HG02970 (cell line): ENCODE measurements around the gene EYA2.
"Not testable (repeated sequence)": the region's sequence is repeated elsewhere in the genome, so short reads cannot be mapped to it uniquely, and the experiment has no call there.

Experiments used
- ATAC-seq: cut with Tn5 transposase; IDR thresholded peaks from one replicate; pipeline ENCODE4 v1.9.1; 2021; ENCODE audit warnings: mild to moderate bottlenecking, moderate library complexity, moderate number of reproducible peaks; ENCODE audit not compliant: unreplicated experiment, low FRiP score

Gene EYA2

DNA sequence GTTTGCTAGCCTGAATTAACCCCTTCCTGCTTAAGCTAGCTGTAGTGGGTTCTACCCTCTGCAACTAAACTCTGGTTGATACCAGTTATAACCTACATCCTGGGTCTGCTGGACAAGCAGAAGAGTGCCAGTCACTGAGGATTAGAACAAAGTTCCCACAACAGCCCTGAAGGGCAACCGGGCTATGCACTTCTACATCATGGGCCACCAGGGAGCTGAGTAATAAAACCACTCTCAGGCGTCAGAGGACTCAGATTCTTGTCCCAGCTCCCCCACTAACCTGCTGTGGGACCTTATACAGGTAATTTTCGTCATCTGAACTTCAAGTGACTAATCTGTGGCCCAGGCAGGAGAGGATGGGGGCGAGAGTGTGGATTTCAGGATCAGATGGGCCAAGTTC, 56.8 kb downstream of the EYA2 start:
- ATAC-seq, result no peak

DNA sequence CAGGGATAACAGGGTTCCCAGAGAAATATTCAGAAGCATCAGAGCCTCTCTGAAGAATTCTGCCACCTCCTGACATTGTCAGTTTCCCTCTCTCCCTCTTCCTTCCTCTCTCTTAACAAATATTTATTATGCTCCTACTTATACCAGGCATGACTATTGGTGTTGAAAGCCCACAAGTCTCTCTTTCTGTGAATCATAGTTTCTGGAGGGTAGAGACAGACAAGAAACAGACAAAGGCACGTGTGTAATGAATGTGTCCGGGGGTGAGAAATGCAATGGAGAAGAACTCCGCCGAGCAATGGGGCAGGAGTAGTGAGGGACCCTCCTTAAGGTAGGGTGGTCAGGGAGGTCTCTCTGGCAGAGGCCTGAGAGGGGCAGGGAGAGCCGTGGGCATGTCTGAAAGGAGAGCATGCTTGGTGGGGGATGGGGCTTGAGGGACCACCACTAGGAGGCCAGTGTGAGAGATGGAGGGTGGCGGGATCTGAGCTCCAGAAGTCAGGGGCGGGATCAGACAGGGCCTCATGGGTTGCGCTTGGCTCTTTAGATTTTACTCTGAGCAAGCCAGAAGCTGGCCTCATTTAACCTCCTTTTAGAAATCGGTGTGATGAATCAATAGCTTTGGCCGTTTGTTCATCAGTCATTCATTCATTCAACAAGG, 57.3 kb downstream of the EYA2 start:
- ATAC-seq, result no peak

DNA sequence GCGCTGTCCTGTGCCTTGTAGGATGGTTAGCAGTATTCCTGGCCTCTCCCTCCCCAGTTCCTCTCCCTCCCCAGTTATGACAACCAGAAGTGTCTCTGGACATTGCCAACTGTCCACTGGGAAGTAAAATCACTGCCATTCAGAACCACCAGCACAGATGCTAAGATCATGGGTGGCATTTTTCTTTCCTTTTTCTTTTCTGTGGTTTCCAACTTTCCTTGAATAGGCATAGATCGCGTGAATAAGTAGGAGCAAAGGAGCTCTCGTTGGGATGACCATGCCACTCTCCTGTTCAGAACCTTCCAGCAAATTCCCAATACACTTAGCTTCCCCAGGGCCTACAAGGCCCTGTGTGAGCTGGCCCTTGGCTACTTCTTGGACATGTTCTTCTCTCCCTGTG, 59.0 kb downstream of the EYA2 start:
- no peak for ATAC-seq

DNA sequence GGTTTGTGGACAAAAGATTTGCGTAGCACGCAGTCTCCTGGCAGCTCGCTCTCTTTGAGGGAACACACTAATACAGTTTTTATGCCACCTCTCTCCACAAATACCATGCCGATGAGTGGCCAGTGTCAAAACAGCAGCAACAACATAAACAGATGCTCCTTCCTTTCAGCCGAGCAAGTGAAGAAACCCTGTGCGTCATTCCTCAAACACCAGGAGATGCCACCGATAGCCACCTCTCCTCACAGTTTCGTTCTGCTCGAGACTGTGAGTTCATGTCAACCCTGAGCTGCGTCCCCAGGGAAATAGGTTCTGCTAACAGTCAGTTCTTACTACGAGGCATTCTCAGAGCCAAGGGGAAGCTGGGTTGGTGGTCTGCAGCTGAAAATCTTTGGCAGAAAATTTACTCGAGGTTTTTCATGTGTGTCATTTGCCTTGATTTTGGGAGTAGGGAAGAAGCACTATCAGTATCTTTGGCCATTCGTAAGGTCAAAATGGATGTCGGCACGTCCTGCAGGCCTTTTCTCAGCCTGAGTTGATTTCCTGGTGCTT, 59.9 kb downstream of the EYA2 start:
- ATAC-seq, result no peak

DNA sequence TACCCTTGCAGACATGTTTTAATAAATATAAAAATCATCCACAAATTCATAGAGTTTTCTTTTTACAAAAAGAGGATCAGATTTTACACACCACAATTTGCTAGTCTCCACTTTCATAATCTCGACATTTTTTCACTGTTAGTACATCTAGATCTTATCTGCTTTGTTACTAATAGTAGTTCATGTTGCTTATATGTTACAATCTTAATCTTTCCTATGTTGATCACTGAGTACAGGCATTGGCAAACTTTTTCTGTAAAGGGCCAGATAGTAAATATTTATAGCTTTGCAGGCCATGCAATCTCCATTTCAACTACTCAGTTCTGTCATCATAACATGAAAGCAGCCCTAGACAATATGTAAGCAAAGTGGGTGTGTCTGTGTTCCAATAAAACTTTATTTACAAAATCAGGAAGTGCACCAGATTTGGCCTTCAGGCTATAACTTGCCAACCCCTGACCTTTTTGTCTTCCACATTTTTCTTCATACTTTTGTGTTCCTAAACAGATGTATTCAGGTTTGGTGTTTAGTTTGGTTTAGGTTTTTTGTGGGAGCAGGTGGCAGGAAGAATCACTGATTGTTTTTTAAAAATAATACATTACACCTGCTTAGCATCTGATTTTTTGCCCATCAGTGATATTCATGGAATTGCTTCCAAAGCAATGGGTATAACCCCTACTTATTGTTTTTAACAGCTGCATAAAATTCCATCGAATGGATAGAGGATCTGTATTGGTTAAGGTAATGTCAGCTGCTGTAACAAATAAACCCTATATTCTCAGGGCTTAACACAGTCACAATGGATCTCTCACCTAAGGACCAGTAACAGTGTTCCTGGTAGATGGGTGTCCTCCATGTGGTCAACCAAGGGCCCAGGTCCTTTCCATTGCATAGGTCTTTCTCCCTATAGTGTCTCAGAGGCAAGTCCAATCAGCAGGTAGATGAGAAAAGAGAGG, 61.2 kb downstream of the EYA2 start:
- no peak for ATAC-seq

DNA sequence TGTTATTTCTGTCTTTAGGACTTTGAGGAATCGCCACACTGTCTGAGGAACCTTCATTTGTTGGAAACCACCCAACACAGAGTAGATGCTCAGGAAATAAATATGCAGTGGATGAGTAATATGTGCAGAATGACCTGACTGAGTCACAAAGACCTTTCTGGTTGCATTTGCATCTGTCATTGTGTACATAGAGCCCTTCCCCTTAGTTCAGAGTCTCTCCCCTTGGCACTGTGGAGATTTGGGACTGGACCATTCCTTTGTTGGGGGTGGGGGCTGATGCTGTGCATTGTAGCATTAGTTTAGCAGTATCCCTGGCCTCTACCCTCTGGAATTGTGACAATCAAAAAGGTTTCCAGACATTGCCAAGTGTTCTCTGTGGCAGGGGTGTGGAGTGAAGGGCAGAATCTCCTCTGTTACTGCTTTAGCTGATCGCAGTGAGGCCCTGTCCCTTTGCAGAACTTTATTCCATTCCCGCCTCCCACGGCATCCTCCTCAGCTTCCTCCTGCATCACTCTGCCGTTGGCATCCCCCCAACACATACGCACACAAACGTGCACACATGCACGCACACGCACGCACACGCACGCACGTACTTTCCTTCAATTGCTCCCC, 64.5 kb downstream of the EYA2 start:
- no peak for ATAC-seq

DNA sequence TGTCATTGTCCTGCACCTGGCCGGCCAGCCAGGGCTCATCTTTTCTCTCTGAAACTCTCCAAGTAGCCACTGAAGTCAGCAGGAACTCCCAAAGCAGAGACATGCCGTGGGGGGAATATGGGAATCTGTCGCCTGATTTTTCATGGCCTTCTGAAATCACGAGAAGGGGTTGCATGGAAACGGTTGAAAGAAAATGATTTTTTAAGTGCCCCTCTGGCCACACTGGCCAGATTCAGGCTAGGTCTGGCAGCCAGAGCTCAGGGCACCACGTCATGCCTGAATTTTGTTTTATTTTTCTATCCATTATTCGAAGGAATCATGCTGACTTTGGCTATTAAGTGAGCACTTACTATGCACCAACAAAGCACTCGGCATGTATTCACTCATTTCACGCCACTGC, 65.2 kb downstream of the EYA2 start:
- ATAC-seq, result no peak

DNA sequence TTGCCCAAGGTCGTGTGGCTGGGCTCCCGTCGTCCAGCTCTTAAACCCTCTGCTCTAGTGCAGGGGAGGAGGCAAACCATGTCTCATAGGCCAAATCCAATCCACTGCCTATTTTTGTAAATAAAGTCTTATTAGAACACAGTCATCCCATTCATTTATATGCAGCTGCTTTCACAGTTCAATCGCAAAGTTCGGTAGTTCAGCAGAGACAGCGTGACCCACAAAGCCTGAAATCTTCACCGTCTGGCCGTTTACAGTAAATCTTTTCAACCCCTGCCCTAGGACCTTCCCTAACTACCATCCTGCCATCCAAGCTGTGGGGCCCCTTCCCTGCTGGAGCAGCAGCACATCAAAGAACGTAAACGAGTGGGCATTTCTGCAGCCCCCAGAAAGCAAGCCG, 65.9 kb downstream of the EYA2 start:
- no peak for ATAC-seq

DNA sequence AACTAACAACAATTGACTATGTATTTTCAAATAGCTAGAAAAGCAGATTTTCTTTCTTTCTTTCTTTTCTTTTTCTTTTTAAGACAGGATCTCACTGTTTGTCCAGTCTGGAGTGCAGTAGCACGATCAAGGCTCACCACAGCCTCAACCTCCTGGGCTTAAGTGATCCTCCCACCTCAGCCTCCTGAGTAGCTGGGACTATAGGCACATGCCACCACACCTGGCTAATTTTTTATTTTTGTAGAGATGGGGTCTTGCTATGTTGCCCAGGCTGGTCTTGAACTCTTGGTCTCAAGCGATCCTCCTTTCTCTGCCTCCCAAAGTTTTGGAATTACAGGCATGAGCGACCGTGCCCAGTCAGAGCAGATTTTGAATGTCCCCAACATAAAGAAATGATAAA, 67.3 kb downstream of the EYA2 start:
- not testable (repeated sequence) for ATAC-seq

DNA sequence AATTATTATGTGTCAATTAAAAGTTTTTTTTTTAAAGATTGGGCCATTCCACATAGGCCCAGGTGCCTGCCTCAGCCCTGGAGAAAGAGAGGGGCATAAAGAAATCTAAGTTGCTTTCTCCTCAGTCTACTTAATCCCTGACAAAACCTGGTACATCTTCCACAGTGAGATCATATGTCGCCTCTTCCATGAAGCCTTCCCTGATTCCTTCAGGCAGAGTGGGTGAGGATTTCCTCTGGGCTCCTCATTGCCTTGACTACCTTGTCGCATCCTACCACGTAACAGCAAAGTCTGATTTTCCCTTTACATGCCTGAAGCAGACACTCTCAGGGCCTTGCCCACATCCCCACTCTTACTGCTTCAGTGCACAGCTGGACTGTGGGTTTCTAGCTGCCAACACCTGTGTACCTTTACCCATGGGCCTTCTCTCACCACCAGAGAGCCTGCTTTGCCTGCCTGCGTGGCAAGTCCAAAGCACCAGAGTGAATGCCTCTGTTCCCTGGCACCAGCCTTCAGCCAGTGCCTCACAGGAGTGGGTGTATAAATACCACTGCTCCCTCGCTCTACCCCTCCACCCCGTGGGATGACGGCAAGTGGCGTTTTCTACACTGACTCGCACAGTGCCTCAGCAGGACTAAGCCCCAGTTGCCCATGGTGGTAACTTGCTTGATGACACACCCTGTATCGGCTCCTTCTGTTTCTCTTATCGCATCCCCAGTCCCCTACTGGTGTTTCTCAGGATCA, 68.0 kb downstream of the EYA2 start:
- no peak for ATAC-seq

DNA sequence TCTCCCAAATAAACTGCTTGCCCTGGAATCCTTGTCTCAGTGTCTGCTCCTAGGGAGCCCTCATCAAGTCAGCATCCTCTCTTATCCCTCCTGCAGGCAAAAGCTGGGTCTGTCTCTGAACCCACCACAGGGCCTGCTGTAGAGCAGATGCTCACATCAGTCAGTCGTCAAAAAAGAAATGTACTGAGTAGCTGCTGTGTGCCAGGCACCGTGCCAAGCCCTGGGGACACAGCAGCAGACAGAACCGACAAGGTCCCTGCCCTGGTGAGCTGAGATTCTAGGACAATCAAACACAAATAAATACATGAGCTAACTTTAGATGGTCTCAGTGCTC, 68.5 kb downstream of the EYA2 start:
- no peak for ATAC-seq

DNA sequence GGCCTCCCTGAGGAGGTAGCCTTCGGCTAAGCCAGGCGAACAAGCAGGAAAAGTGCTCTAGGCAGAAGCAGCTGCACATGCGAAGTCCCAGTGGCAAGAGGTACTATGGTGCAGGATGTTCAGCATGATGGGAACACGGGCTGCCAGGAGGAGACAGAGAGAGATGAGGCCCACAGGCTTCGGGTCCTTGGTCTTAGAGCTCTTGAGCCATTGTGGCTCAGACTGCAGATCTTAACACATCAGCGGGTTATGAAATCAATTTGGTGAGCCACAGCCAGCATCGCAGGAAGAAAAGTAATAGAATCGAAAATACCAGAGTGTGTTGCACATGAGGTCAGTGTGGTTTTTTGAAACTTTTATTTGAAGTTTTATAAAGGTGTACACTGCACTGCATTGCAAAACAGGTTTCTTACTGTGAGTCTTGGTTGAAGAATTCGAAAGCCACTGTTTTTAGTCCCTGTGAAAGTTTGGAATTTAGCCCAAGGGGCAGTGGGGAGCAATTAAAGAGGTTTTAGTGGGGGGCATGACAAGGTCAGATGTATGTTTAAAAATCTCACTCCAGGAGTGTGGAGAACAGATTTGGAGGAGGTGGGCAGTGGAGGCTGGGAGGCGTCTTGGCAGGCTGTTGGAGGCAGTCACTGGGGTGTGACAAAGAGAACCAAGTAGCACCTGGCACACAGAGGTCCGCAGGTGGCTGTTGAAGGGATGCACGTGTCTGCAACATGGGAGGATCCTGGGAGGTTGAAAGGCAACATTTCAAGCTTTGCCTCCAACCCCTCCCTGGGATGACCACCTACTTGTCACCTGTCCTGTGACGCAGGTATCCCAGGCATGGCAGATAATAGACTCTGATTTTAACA, 69.3 kb downstream of the EYA2 start:
- ATAC-seq, result no peak

DNA sequence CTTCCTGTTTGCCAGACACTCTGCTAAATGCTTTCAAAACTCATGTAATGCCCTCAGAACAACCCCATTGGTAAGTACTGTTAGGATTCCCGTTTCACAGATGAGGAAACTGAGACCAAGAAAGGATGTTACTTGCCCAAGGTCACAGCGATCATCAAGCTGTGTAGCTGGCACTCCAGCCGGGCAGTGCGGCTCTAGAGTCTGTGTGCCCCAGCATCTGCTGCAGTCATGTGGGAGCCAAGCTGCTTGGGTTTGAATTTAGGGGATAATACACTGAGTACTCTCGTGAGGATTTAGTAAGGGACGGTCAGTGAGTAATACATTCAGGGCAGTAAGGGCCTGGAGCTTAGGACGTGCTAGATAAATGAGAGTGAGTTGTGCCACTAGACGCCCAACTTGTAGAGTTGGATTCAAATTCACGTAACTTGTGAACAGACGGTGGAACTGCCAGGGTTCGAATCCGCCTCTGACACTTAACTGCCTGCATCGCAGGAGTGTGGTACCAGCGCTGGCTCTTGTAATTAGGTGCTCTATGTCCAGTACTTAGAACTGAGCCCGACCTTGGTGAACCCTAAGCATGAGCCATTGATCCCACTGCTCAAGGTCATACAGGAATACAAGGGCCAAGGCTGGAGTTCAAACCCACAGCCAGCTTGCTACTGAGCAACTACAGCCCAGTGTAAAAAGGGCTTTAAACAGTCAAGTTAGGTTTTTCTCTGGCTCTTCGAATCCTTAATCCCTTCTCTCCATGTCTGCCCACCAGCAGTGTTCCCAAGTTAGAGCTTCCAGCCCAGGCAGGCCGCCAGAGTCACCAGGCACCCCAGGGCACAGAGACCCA, 70.2 kb downstream of the EYA2 start:
- ATAC-seq, result no peak

DNA sequence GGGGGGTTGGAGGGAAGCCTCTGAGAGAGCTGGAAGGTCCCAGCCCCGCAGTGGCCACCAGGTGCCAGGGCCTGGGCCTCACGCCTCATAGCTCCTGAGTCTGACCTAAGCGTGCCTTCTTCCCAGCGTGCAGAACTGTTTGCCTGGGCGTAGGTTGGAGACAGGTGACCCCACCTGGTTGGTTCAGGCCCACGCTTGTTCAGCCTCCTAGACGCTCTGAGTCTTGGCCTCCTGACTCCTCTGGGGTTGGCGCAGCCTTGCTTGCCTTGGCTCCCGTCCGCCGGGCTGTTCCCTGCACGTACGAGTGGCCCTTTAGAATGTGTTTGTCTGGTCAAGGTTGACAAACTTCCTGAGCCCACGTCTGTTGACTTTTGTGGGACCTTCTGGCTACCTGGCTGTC, 70.8 kb downstream of the EYA2 start:
- no peak for ATAC-seq

DNA sequence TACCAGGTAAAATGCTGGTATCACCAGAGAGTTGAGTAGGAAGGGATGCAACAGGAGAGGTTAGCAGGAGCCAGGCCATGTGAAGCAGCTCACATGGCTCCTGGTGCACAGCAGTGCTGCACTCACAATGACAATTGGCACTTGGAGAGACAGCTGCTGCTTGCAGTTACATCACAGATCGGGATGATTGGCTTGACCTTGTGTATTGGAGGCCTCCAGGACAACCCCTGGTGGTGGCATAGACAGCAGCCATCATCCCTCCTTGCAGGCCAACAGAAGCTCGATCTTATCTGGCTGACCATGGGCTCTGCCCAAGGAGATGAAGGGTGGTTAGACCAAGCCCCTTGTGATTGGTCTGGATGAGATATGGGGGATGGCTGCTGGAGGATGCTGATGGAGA, 73.0 kb downstream of the EYA2 start:
- no peak for ATAC-seq

DNA sequence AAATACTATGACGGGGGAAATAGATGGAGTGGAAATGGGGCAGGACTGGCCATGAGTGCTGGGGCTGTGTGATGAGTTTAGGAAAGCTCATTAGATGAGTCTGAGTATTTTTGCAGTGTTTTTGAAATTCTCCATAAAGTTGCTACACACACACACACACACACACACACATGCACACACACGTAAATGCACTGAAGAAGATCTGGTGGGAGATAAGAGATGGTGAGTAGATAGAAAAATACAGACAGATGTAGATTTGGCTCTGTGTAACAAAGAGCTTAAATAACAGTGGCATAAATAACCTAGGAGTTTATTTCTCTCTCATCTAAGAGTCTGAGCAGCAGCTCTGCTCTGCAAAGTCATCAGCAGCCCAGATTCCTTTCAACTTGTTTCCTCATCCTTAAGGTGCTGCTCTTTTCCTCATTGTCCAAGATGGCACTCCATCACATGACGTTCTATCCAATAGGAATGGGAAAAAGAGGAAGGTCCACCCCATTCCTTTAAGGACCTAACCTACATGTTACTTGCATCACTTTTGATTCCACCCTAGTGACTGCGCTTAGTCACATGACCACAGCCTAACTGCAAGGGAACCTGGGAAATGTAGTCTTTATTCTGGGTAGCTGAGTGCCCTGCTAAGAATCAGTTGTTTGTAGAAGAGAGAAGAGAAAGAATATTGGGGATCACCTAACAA, 76.4 kb downstream of the EYA2 start:
- no peak for ATAC-seq

DNA sequence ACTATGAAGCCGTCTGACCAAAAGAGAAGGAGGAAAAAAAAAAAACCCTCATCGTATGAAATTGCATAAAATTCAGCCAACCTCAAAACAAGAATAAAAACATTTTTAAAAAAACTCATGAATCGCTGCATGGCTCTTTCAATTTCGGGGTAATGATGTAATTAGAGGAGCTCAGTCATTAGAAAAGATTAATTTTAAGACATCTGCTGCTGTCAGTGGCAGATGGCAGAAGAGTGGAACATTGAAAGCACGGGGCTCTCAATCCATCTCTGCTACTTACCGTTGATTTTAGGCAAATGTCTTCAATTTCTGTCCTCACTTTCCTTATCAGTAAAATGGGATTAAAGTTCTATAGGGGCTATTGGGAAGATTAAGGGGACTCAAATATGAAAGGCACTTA, 79.1 kb downstream of the EYA2 start:
- no peak for ATAC-seq

DNA sequence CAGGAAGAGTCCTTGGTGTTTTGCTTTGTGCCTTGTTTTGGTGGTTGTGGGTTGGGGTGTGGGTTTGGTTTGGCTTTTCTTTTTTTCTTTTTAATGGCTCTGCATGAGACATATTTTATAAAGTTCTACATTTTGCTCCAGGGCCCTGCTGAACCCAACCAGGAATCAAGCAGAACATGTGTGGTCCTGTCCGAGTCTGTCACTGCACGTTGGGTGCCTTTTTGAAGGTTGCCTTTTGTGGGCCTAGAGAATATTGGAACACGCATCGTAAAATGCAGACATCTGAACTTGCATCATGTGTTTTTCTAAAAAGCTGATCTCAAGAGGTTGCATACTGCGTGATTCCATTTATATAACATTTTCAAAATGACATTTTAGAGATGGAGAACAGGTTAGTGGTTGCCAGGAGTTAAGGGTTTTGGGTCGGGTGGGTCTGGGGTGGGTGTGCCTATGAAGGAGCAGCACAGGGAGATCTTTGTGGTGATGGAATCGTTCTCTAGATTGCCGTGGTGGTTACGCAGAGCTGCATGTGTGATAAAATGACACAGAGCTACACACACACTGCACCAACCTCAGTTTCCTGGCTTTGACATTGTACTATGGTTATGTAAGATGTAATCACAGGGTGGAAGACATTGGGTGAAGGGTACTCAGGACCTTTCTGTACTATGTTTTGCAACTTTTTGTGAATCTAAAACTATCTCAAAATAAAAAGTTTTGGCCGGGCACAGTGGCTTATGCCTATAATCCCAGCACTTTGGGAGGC, 80.2 kb downstream of the EYA2 start:
- no peak for ATAC-seq
